Uterus (tissue), 4 donors: ENCODE data around the gene ZDHHC11B. TPM values are rescaled to one million over a fixed set of nuclear protein-coding genes. Genes with fewer than 3 reads are reported as not detected.
"Not testable (repeated sequence)": the region's sequence is repeated elsewhere in the genome, so short reads cannot be mapped to it uniquely, and the experiment has no call there.

Experiments used
- DNase-seq, 2 donors: peaks; one replicate each; pipeline ENCODE4 v3.0.0-alpha.2; 2019 to 2020
- H3K27ac ChIP-seq, 2 donors: fragments of 200-600 bp; sonication (generic); 1 replicate in 1 of 2; 2 replicates in 1 of 2; pipeline ENCODE4 v1.5.1; 2016 to 2018
- H3K27me3 ChIP-seq, 2 donors: fragments of 200-600 bp; sonication (generic); one replicate each; pipeline ENCODE4 v1.5.1; 2018 to 2019; ENCODE audit warnings: control low read depth in 1 of 2
- H3K36me3 ChIP-seq, 2 donors: fragments of 200-600 bp; sonication (generic); one replicate each; pipeline ENCODE4 v1.5.1; 2019; ENCODE audit warnings: control low read depth in 1 of 2
- H3K4me1 ChIP-seq, 2 donors: fragments of 200-600 bp; sonication (generic); one replicate each; pipeline ENCODE4 v1.5.1; 2018 to 2019; ENCODE audit warnings: control low read depth in 1 of 2
- H3K4me3 ChIP-seq, 2 donors: fragments of 200-600 bp; sonication (generic); 1 replicate in 1 of 2; 2 replicates in 1 of 2; pipeline ENCODE4 v1.5.1; 2018 to 2019; ENCODE audit warnings: mild to moderate bottlenecking in 1 of 2
- H3K9me3 ChIP-seq, 2 donors: fragments of 200-600 bp; sonication (generic); one replicate each; pipeline ENCODE4 v1.5.1; 2019; ENCODE audit warnings: control low read depth in 1 of 2
- POLR2A ChIP-seq, 2 donors: fragments of 450-650 bp; IDR thresholded peaks; one replicate each; pipeline ENCODE4 v1.6.1; 2016; ENCODE audit warnings: antibody characterized with exemption in 2 of 2, mild to moderate bottlenecking in 1 of 2, moderate library complexity in 1 of 2
- intact Hi-C: fragments of 100-400 bp; cut with DNase I; formaldehyde crosslinking; loops from one replicate; pipeline ENCODE4 v1.15.1; 2023; ENCODE audit warnings: low total_unique reads
- total RNA-seq, 4 donors: library from RNA; depleted of rRNA in 3 of 4; stranded (reverse); fragments of >200 nt in 3 of 4; gene quantifications; one replicate each; pipeline versions ENCODE4 v1.1.0 to v1.2.4, GENCODE V29; 2014 to 2023
- TF ChIP-seq, protein P1 (sequence below), 4 experiments: fragments of 200-600 bp in 2 of 4; fragments of 450-650 bp in 2 of 4; sonication (generic) in 2 of 4; IDR thresholded peaks; one replicate each; pipeline ENCODE4 v1.5.1; 2016 to 2019; ENCODE audit warnings: antibody characterized with exemption in 4 of 4, mild to moderate bottlenecking in 2 of 4, moderate library complexity in 1 of 4
- donor health status: DM: yes; HTN: yes; CAD: no.

The ZDHHC11B gene
- total RNA-seq, 4 donors from 2014 or later, result under 0.01 to 15.1 (median 1.5) TPM

DNA sequence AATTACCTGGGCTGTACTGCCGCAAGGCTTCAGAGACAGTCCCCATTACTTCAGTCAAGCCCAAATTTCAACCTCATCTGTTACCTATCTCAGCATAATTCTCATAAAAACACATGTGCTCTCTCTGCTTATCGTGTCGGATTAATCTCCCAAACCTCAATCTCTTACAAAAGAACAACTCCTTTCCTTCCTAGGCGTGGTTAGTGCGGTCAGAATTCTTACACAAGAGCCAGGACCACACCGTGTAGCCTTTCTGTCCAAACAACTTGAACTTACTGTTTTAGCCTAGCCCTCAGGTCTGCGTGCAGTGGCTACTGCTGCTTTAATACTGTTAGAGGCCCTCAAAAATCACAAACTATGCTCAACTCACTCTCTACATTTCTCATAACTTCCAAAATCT lies 78.4 kb downstream of the ZDHHC11B start:
- DNase-seq, H3K4me3 ChIP-seq, H3K9me3 ChIP-seq, H3K4me1 ChIP-seq, H3K27me3 ChIP-seq, H3K27ac ChIP-seq, intact Hi-C loops, H3K36me3 ChIP-seq: not testable (repeated sequence)

DNA sequence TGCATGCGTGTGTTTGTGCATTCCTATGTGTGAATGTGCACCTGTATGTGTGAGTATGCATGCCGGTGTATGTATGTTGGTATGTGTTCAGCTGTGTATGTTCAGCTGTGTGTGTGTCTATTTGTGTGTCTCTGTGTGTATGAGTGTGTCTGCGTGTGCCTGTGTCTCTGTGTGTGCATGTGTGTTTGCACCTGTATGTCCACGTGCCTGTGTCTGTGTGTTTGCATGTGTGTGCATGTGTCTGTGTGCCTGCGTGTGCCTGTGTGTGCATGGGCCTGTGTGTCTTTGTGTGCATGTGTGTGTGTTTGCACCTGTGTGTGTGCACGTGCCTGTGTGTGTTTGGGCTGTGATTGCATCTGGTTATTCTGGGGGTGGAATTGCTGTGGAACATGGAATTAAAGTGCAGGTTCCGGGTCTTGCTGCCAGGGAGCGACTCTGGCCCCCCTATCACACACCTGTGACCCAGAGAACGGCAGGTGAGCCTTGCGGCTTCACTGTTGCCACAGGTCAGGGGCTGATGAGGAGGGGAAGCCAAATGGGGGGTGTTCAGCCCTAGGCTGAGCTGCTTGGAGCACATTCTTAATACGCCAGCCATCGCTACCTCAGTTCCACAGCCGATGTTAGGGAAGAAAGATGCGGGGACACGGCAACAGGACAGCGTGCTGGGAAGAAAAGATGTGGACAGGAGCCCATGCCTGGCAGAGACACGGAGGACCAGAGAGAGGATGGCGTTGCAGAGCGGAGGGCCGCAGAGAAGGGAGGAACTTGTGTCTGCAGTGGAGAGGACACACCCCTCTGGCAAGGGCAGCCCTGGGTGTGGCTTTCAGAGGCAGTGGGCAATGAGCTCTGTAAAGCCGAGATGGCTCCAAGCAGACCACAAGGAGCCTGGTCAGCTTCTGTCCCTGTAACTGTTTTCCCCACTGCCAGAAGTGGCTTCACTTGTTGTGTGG lies 87.5 kb downstream of the ZDHHC11B start:
- H3K27ac ChIP-seq, H3K9me3 ChIP-seq, H3K36me3 ChIP-seq, H3K4me3 ChIP-seq, H3K4me1 ChIP-seq, DNase-seq, H3K27me3 ChIP-seq, intact Hi-C loops: not testable (repeated sequence)

DNA sequence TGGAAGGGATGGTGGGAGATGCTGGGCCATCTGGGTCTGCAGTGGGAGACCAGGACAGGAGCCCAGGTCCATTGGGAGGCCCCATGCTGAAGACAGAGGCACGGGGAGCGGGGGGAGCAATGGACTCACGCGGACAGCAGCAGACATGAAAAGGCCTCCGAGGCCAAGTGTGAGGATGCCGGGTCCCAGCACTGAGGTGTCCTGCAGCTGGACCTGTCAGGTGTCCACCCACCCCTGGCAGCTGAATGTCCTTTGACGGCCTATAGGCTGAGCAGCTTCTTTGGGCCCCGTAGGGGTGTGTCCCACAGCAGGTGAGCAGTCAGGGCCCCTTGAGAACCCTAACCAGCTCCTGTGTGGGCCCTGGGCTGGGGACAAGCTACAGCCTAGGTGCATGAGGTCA lies 88.3 kb downstream of the ZDHHC11B start:
- H3K4me1 ChIP-seq, DNase-seq, H3K27me3 ChIP-seq, H3K9me3 ChIP-seq, H3K4me3 ChIP-seq, H3K36me3 ChIP-seq, H3K27ac ChIP-seq, intact Hi-C loops: not testable (repeated sequence)

DNA sequence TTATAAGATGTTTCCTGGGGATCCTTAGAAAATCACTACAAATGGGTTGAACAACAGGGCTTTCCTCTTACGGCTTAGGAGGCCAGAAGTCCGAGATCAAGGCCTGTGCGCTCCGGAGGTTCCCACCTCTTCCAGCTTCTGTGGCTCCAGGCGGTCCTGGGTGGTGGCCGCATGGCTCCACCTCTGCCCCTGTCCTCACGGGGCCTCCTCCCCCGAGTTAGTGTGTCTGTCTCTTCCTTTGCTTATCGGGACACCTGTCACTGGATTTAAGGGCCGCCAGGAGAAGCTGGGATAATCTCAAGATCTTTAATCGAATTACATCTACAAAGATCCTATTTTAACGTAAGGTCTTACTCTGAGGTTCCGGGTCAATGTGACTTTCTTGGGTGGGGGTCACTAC lies 89.1 kb downstream of the ZDHHC11B start:
- H3K36me3 ChIP-seq, H3K27me3 ChIP-seq, H3K4me3 ChIP-seq, H3K27ac ChIP-seq, H3K9me3 ChIP-seq, intact Hi-C loops, DNase-seq, H3K4me1 ChIP-seq: not testable (repeated sequence)

DNA sequence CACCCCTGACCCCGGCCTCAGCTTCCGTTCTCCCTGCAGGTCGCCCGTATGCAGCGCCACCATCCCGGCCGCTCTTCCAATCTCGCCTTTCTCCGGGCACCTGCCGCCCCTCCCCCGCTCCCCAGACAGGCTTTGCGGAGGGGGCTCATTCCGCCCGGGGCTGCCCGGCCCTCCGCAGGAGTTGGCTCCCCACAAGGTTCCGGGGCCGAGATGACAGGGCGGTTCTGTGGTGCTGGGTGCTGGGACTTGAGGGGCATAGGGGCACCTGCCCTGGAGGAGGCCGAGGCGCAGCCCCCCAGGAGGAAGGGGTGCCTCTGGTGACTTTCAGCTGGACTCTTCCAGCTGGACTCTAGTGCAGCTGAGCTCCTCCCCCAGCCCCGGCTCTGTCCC lies 90.5 kb downstream of the ZDHHC11B start:
- not testable (repeated sequence) for H3K4me1 ChIP-seq
- peak overlapping the region in 1 of 2 donors; percentile 79 for H3K27ac ChIP-seq
- peak; percentile 19 to 31 for DNase-seq

DNA sequence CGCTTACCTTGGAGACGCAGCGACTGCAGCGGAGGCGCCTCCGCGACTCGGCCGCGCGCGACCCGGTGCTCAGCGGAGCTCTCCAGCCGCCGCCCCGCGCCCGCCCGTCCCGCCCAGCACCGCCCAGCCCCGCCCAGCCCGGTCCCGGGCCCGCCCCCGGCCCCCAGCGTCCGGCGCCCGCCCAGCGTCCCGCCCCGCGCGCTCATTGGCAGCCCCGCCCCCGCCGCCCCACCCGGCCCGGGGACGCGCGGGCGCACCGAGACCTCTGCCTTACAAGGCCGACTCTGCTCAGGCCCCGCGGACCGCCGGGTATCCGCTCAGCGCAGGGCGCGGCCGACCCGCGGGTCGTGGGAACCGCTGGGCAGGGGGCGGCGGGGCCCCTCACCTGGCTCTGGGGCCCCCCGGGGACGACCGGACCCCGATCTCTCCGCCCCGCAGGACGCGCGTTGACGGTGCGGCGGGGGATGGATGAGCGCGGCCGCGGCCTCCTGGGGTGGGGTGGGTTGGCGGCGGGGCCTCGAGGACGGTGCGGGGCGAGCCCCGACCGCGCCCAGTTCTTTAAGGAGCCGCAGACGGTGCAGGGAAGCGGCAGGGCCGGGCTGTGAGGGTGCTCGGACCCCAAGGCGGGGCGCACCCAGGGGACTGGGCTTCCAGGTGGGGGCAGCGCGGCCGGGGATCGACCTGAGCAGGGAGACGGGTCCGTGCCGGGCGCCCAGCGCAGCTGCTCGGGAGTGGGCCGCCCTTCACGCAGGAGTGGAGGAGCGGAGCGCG lies 91.1 kb downstream of the ZDHHC11B start, which contains the start of gene TPPP:
TPPP (minus strand) TSS at position 82 of the 771 bp plus-strand sequence. CDS start 15,292 bp downstream, outside the sequence.
- H3K4me3 ChIP-seq, result peak within 1 kb of the TSS; percentile 33 to 84

More for the DNA sequence above, 90.5 kb downstream of the ZDHHC11B start:
- intact Hi-C loops, H3K27me3 ChIP-seq, H3K36me3 ChIP-seq, H3K9me3 ChIP-seq: not testable (repeated sequence)
- H3K4me3 ChIP-seq, result peak overlapping the region in 1 of 2 donors; percentile 84

DNA sequence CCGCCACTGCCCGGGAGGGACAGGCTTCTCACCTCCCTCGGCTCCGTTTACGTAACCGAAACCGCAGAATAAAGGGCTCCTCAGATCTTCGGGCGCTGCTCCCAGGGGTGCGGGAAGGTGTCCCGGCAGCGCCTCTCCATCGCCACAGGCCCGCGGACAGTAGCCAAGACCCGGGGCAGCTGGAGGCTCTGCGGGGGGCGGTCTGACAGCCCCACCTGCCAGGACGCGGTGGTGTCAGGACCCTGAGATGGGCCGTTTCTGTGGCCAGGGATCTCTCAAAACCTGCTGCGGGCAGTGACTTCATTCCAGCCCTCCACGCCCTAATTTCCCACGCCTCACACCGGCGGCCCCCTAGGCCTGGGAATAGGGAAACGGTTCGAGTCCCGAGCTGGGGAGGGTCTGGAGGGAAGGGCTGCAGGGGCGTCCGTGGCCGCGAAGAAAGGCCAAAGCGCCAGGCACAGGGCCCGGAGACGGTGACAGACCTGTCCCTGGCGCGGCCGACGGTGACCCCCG lies 91.9 kb downstream of the ZDHHC11B start:
- H3K27me3 ChIP-seq, H3K9me3 ChIP-seq, H3K27ac ChIP-seq, H3K4me1 ChIP-seq, intact Hi-C loops, H3K36me3 ChIP-seq: not testable (repeated sequence)
- peak; percentile 14 to 28 for DNase-seq
- H3K4me3 ChIP-seq, result peak overlapping the region; percentile 33 to 84

More for the DNA sequence above, 91.1 kb downstream of the ZDHHC11B start, which contains the start of gene TPPP:
- H3K27me3 ChIP-seq, H3K36me3 ChIP-seq, intact Hi-C loops, H3K4me1 ChIP-seq, H3K9me3 ChIP-seq: not testable (repeated sequence)
- peak; percentile 59 to 70 for TF ChIP-seq POLR2A (IDR thresholded peaks at IDR 0.05)
- H3K27ac ChIP-seq, result peak within 1 kb of the TSS; percentile 49 to 79
- DNase-seq, result peak; percentile 79 to 93

DNA sequence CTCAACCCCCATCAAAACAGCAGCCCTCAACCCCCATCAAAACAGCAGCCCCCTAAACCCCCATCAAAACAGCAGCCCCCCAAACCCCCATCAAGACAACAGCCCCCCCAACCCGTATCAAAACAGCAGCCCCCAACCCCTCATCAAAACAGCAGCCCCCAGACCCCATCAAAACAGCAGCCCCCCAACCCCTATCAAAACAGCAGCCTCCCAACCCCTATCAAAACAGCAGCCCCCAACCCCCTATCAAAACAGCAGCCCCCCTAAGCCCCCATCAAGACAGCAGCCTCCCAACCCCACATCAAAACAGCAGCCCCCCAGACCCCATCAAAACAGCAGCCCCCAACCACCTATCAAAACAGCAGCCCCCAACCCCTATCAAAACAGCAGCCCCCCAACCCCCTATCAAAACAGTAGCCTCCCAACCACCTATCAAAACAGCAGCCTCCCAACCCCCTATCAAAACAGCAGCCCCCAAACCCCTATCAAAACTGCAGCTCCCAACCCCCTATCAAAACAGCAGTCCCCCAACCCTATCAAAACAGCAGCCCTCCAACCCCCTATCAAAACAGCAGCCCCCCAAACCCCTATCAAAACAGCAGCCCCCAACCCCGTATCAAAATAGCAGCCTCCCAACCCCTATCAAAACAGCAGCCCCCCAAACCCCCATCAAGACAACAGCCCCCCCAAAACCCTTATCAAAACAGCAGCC lies 92.6 kb downstream of the ZDHHC11B start:
- DNase-seq, result peak in 1 of 2 donors; percentile 4
- Histone ChIP-seq H3K4me3 (peak overlapping the region in 1 of 2 donors; percentile 84), H3K27me3 (no peaks in the 10 kb centered on the region), H3K27ac (no peak overlapping the region), H3K9me3 (no peaks in the 10 kb centered on the region), H3K4me1 (no peaks in the 10 kb centered on the region), H3K36me3 (no peaks in the 10 kb centered on the region)
- intact Hi-C loops, result no loop called here
- TF ChIP-seq POLR2A (IDR thresholded peaks at IDR 0.05), result no peak
- TF ChIP-seq, protein P1, sequence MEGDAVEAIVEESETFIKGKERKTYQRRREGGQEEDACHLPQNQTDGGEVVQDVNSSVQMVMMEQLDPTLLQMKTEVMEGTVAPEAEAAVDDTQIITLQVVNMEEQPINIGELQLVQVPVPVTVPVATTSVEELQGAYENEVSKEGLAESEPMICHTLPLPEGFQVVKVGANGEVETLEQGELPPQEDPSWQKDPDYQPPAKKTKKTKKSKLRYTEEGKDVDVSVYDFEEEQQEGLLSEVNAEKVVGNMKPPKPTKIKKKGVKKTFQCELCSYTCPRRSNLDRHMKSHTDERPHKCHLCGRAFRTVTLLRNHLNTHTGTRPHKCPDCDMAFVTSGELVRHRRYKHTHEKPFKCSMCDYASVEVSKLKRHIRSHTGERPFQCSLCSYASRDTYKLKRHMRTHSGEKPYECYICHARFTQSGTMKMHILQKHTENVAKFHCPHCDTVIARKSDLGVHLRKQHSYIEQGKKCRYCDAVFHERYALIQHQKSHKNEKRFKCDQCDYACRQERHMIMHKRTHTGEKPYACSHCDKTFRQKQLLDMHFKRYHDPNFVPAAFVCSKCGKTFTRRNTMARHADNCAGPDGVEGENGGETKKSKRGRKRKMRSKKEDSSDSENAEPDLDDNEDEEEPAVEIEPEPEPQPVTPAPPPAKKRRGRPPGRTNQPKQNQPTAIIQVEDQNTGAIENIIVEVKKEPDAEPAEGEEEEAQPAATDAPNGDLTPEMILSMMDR (IDR thresholded peaks at IDR 0.05), result no peak

DNA sequence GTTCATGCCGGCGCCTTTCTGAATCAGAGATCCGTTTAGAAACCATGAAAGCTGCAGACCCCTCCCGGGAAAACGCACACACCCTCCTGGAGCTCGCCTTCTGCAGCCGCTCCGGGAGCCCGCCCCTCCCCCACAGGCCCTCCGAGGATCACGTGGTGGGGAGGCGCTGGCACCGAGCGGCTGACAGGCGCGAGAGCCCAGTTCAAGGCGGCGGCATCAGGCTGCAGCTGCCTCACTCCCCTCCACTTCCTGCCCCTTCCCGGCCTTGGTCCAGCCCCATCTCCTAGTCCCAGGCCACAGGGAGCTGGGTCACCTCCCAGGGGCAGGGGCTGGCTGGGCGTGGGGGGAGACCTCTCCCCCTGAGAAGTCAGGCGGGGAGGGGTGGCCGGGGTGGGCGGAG lies 93.5 kb downstream of the ZDHHC11B start:
- H3K27me3 ChIP-seq, H3K27ac ChIP-seq, H3K36me3 ChIP-seq, H3K4me1 ChIP-seq, intact Hi-C loops, DNase-seq, H3K9me3 ChIP-seq, H3K4me3 ChIP-seq: not testable (repeated sequence)

DNA sequence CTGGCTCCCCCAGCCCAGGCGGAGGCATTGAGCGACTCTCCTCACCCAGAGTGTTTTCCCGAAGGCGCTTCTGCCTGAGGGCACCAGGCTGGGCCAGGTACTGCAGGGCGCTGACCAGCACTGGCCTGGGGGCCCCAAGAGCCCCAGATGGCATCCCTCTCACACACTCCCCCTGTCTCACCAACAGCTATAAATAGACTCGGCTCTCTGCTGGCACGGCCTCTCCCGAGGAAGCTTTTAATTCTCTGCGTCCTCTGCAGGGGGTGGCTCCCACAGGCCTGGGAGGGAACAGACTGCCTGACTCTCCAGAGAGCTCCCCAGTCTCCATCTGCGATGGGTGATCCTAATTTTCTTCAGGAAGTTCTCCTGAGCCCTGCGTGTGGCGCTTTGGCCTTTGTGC lies 94.2 kb downstream of the ZDHHC11B start:
- intact Hi-C loops, H3K4me1 ChIP-seq, H3K9me3 ChIP-seq, DNase-seq, H3K27ac ChIP-seq, H3K36me3 ChIP-seq, H3K4me3 ChIP-seq, H3K27me3 ChIP-seq: not testable (repeated sequence)

DNA sequence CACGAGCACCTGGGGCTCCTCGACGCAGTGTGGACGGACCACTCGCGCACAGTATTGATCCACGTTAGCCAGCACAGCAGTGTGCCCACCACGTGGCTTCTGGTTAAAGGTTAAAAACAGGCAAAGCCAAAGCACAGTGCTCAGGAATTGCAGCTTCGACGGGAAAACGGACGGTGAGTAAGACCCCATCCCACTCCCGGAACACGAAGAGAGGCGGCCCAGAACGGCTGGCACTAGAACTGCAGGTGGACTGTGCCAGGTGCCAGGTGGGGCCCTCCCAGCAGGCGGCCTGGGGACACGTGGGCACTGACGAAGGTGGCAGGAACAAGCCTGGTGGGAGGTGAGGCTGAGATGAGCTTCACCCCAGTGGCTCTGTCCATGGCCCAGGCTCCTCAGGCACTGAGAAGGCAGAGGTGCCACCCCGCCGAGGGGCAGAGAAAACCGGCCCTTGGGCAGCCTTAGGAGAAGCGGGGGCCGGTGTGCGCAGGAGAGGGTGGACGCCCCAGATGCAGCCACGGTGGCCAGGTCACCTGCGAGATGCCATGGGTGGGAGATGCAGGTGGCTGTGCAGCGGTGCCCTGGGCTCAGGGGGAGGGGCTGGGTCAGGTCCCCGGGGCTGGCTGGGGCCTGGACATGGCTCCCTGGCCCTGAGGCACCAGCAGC lies 96.0 kb downstream of the ZDHHC11B start:
- not testable (repeated sequence) for H3K4me1 ChIP-seq
- DNase-seq, result peak; percentile 9 to 17

More for the DNA sequence above, 96.0 kb downstream of the ZDHHC11B start:
- H3K4me3 ChIP-seq, H3K9me3 ChIP-seq, intact Hi-C loops, H3K27ac ChIP-seq, H3K36me3 ChIP-seq, H3K27me3 ChIP-seq: not testable (repeated sequence)
